SK-N-MC (cell line): ENCODE data around the gene DSC1.

Experiments used
- EZH2 ChIP-seq: fragments of 200-600 bp; sonication (generic); IDR thresholded peaks from one replicate; pipeline ENCODE4 v1.6.1; 2017; ENCODE audit warnings: antibody characterized with exemption
- POLR2AphosphoS5 ChIP-seq: IDR thresholded peaks from 2 replicates; pipeline ENCODE4 v1.6.1; 2012; ENCODE audit warnings: mild to moderate bottlenecking, low read depth, low read length, borderline replicate concordance

DNA sequence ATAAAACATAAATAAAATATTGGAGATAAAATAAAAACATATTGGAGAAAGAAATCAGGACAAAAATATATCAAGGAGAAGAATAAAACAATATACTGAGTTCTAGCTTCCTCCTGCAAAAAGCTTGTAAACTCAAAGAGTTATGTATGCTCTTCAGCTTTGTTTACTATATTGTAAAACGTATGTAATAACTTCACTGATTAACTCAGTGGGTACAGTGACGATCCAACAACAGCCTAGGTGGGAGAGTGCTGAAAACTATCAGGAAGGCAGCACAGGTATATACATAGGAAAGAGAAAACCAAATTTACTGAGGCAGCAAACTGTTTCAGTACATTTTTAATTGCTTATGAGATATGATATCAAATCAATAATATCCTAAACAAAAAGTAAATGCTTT is 68.8 kb downstream of the DSC1 start:
- TF ChIP-seq EZH2 (no peak), POLR2AphosphoS5 (no peak)
